B cell (primary cell): Measurements from ENCODE around the gene IL10. TPM values are rescaled to one million over a fixed set of nuclear protein-coding genes. Genes with fewer than 3 reads are reported as not detected.

Experiments used
- ATAC-seq: fragments of 200-7000 bp; cut with Tn5 transposase; one replicate; pipeline ENCODE4 v1.10.0; 2021; ENCODE audit warnings: low read depth, mild to moderate bottlenecking, moderate number of reproducible peaks, moderate library complexity
- CTCF ChIA-PET: fragments of 350-600 bp; sonication (Branson Sonifier 250); formaldehyde crosslinking; loops from one replicate; lab custom pipeline; 2021; ENCODE audit warnings: antibody characterized with exemption, inconsistent platforms; lab: Charles Lee
- POLR2A ChIA-PET: fragments of 350-600 bp; sonication (Branson Sonifier 250); formaldehyde crosslinking; loops from one replicate; lab custom pipeline; 2021; ENCODE audit warnings: antibody characterized with exemption; lab: Charles Lee
- DNase-seq: peaks from one replicate; pipeline ENCODE4 v3.0.0; 2013
- H2AFZ ChIP-seq: 2 replicates; pipeline ENCODE4 v1.6.1; 2012; ENCODE audit warnings: mild to moderate bottlenecking, low read depth, low read length; ENCODE audit not compliant: insufficient read depth, poor library complexity, severe bottlenecking
- H3K27ac ChIP-seq, 2 donors: 1 replicate in 1 of 2; 2 replicates in 1 of 2; pipeline ENCODE4 v1.5.1; 2012 to 2013; ENCODE audit warnings: low read length in 2 of 2, mild to moderate bottlenecking in 2 of 2, moderate library complexity in 1 of 2
- H3K27me3 ChIP-seq, 4 experiments: fragments of 200-600 bp in 1 of 4; sonication (generic) in 1 of 4; replicated peaks in 1 of 4; 1 replicate in 2 of 4; 2 replicates in 2 of 4; pipeline versions ENCODE4 v1.6.1 to v1.7.0; 2013 to 2016; ENCODE audit warnings: low read length in 3 of 4, mild to moderate bottlenecking in 2 of 4, mixed read lengths in 1 of 4, moderate library complexity in 1 of 4; ENCODE audit not compliant: insufficient read depth in 4 of 4, control insufficient read depth in 3 of 4; ENCODE audit errors: control extremely low read depth in 1 of 4
- H3K36me3 ChIP-seq, 2 experiments: replicated peaks in 1 of 2; 1 replicate in 1 of 2; 2 replicates in 1 of 2; pipeline versions ENCODE4 v1.6.1 to v1.7.1; 2013; ENCODE audit warnings: low read length in 1 of 2; ENCODE audit not compliant: insufficient read depth in 2 of 2, control insufficient read depth in 1 of 2; ENCODE audit errors: control extremely low read depth in 1 of 2, extremely low read depth in 1 of 2
- H3K4me1 ChIP-seq, 2 donors: fragments of 200-600 bp in 1 of 2; sonication (generic) in 1 of 2; 1 replicate in 1 of 2; 2 replicates in 1 of 2; pipeline versions ENCODE4 v1.5.1 to v1.6.1; 2013 to 2017; ENCODE audit warnings: low read length in 2 of 2; ENCODE audit not compliant: control insufficient read depth in 2 of 2, insufficient read depth in 2 of 2
- H3K4me2 ChIP-seq: replicated peaks from 2 replicates; pipeline ENCODE3; 2012; ENCODE audit warnings: mild to moderate bottlenecking, low read depth, low read length; ENCODE audit not compliant: poor library complexity, severe bottlenecking
- H3K4me3 ChIP-seq, 5 experiments: fragments of 200-600 bp in 1 of 5; sonication (generic) in 1 of 5; 1 replicate in 3 of 5; 2 replicates in 2 of 5; pipeline versions ENCODE4 v1.5.1 to v1.7.0; 2011 to 2016; ENCODE audit warnings: low read length in 4 of 5, mild to moderate bottlenecking in 4 of 5, low read depth in 2 of 5, control low read depth in 1 of 5, moderate library complexity in 1 of 5; ENCODE audit not compliant: insufficient read depth in 1 of 5; ENCODE audit errors: control extremely low read depth in 1 of 5, extremely low read depth in 1 of 5
- H3K79me2 ChIP-seq: fragments of 200-600 bp; sonication (generic); one replicate; pipeline ENCODE4 v1.6.0; 2016; ENCODE audit warnings: low read length; ENCODE audit not compliant: control insufficient read depth, insufficient read depth
- H3K9ac ChIP-seq: fragments of 200-600 bp; sonication (generic); 2 replicates; pipeline ENCODE4 v1.6.1; 2017; ENCODE audit warnings: mild to moderate bottlenecking, low read length, moderate library complexity
- H3K9me3 ChIP-seq, 3 donors: one replicate each; pipeline versions ENCODE4 v1.6.1 to v1.7.1; 2013; ENCODE audit warnings: low read length in 2 of 3; ENCODE audit not compliant: control insufficient read depth in 2 of 3, insufficient read depth in 1 of 3; ENCODE audit errors: control extremely low read depth in 1 of 3
- H4K20me1 ChIP-seq: 2 replicates; pipeline ENCODE4 v1.6.0; 2012; ENCODE audit warnings: mild to moderate bottlenecking, low read length; ENCODE audit not compliant: insufficient read depth, control insufficient read depth, poor library complexity, severe bottlenecking
- H3K27ac Mint-ChIP-seq: one replicate; pipeline ENCODE4 v1.8.0; 2021; ENCODE audit warnings: mixed read lengths
- H3K27me3 Mint-ChIP-seq: one replicate; pipeline ENCODE4 v1.8.0; 2021; ENCODE audit warnings: mixed read lengths
- H3K4me1 Mint-ChIP-seq: one replicate; pipeline ENCODE4 v1.8.0; 2021; ENCODE audit warnings: mixed read lengths
- H3K4me3 Mint-ChIP-seq: one replicate; pipeline ENCODE4 v1.8.0; 2021; ENCODE audit warnings: mixed read lengths
- H3K9me3 Mint-ChIP-seq: one replicate; pipeline ENCODE4 v1.8.0; 2022; ENCODE audit warnings: mixed read lengths; ENCODE audit not compliant: insufficient read depth
- CTCF ChIP-seq: fragments of 200-600 bp; IDR thresholded peaks from one replicate; pipeline ENCODE4 v1.8.0; 2022; ENCODE audit warnings: antibody characterized with exemption, mild to moderate bottlenecking
- EZH2 ChIP-seq: IDR thresholded peaks from 2 replicates; pipeline ENCODE4 v1.6.1; 2012; ENCODE audit warnings: borderline replicate concordance, low read depth, mild to moderate bottlenecking, moderate library complexity, low read length; ENCODE audit not compliant: insufficient read depth, poor library complexity, severe bottlenecking
- WGBS: methylation state at CpG from one replicate; pipeline ENCODE4 v1.1.5; 2013; ENCODE audit warnings: missing lambda C conversion rate; ENCODE audit not compliant: insufficient coverage; 5-methylcytosine and 5-hydroxymethylcytosine counted together
- intact Hi-C: fragments of 100-400 bp; cut with micrococcal nuclease; formaldehyde crosslinking; loops from one replicate; pipeline ENCODE4 v1.10.0; 2022
- polyA plus RNA-seq: library from polyadenylated mRNA; depleted of rRNA; stranded (reverse); fragments of >200 nt; gene quantifications from 2 replicates; pipeline ENCODE4 v1.2.3, GENCODE V29; 2012
- total RNA-seq, 2 donors: library from RNA; stranded (reverse); fragments of 120-200 nt in 1 of 2; gene quantifications; 1 replicate in 1 of 2; 2 replicates in 1 of 2; pipeline versions ENCODE4 v1.2.3 to v1.2.4, GENCODE V29; 2013 to 2022

The IL10 gene
- total and polyA plus RNA-seq, 2 donors (not counting 1 experiment from before 2014, with no cell fraction given), result 0.37 to 0.69 TPM

- ATAC-seq, result no peak
- intact Hi-C loops, result no loop called here
- Mint-ChIP-seq H3K27ac (peak overlapping the region; percentile 84), H3K4me1 (peaks cover 72% of the 10 kb centered on the region), H3K27me3 (no peaks in the 10 kb centered on the region), H3K9me3 (no peaks in the 10 kb centered on the region), H3K4me3 (peak overlapping the region; percentile 18)
- no peak for DNase-seq
- Histone ChIP-seq H3K4me3 (no peak overlapping the region), H3K9me3 (no peaks in the 10 kb centered on the region), H3K27me3 (no peaks in the 10 kb centered on the region), H2AFZ (no peak overlapping the region), H4K20me1 (no peaks in the 10 kb centered on the region), H3K27ac (no peak overlapping the region), H3K9ac (no peak overlapping the region), H3K36me3 (peaks cover 0 to 3% of the 10 kb centered on the region in 2 experiments), H3K4me1 (peaks cover 29 to 49% of the 10 kb centered on the region in 2 donors), H3K4me2 (no peak overlapping the region), H3K79me2 (no peaks in the 10 kb centered on the region)
- TF ChIP-seq CTCF (no peak), EZH2 (no peak)
- ChIA-PET POLR2A (interaction anchor here (0.8 to 1.5 kb wide), 2 partner anchors 63 to 167 kb away, joined by 3 read pairs; no protein-coding TSS in a partner anchor), CTCF (interaction anchor here (1.1 to 3.4 kb wide), 9 partner anchors 28 to 241 kb away, joined by 3 to 41 read pairs (median 4); no protein-coding TSS in a partner anchor)
- 91% methylated on average over 5 of the region's 6 CpGs for WGBS
Measured at GRCh38 chr1:206741142-206741701, 31.1 kb downstream of the IL10 start.

GRCh38 chr1:206739411-206740076 lies 32.8 kb downstream of the IL10 start:
- no peaks in the 10 kb centered on the region for H3K9me3 Mint-ChIP-seq
- Histone ChIP-seq H3K27me3 (no peaks in the 10 kb centered on the region), H3K9ac (no peak overlapping the region), H3K9me3 (no peaks in the 10 kb centered on the region), H4K20me1 (peaks cover 4% of the 10 kb centered on the region), H3K27ac (peak overlapping the region; percentile 5 to 12), H3K4me1 (peaks cover 34 to 60% of the 10 kb centered on the region in 2 donors), H3K79me2 (no peaks in the 10 kb centered on the region), H3K4me3 (no peak overlapping the region), H3K36me3 (peaks cover 0 to 10% of the 10 kb centered on the region in 2 experiments), H2AFZ (no peak overlapping the region), H3K4me2 (peak overlapping the region; percentile 39)
- H3K27me3 Mint-ChIP-seq, result no peaks in the 10 kb centered on the region
- ChIA-PET POLR2A (interaction anchor here (1.5 kb wide), 1 partner anchor 169 kb away, joined by 3 read pairs; no protein-coding TSS in a partner anchor), CTCF (interaction anchor here (0.5 to 3.4 kb wide), 16 partner anchors 13 to 242 kb away, joined by 3 to 41 read pairs (median 4); partner anchors contain the start of genes IL10 and IL19)
- DNase-seq, result peak; percentile 64
- H3K27ac Mint-ChIP-seq, result peak overlapping the region; percentile 70
- intact Hi-C loops, result loop anchor here (1.0 kb wide), 1 partner anchor 64 kb away; no protein-coding TSS in a partner anchor
- peak; percentile 51 for ATAC-seq
- peak overlapping the region; percentile 26 for H3K4me3 Mint-ChIP-seq
- no peak for TF ChIP-seq EZH2
- TF ChIP-seq CTCF, result no peak
- WGBS, result 0% methylated on average over 3 of the region's 5 CpGs
- H3K4me1 Mint-ChIP-seq, result peaks cover 78% of the 10 kb centered on the region
